CD4-positive, alpha-beta T cell treated with Interferon alpha-2 for 1 hour (primary cell): ENCODE data around the gene ADGRV1.

ENCODE experiments used
- DNase-seq, 2 donors: peaks; one replicate each; pipeline ENCODE4 v3.0.0-alpha.2; 2020 to 2022

ADGRV1 gene

DNA sequence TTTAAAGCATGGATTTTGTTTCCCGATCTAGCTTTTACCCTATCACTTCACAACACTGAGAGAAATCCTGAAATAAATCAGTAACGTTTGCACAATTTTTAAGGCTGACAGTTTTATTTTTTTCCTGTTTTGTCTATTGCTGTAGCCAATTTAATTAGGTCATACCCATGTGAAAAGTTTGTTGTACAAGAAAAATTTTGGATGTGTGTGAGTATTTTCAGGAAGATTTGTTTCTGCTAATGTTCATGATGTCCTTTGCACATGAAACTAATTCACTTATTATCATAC lies 586.7 kb downstream of the ADGRV1 start:
- no peak for DNase-seq

DNA sequence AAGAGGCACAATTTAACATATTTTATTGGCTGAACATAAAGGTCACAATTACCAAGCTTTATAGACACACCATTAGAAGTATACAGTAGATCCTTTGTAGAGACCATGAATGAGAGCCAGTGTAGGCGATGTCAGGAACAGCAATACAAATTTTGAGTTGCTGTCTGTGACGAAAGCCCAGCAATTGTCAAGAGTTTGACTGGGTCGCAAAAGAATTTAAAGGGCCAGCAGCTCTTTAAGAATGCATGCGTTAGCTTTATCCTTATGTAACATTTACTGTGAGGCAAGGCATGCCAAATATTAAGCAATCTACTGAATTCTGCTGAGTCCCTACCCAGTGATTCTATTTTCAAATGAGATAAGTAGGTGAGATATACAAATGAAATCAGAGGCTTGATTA lies 587.6 kb downstream of the ADGRV1 start:
- no peak for DNase-seq

GRCh38 chr5:91146905-91147600 lies 588.5 kb downstream of the ADGRV1 start:
- peak in 1 of 2 donors; percentile 28 for DNase-seq

- no peak for DNase-seq
Measured at GRCh38 chr5:91150234-91150633, 591.6 kb downstream of the ADGRV1 start.

- DNase-seq = no peak
Measured at GRCh38 chr5:91150636-91151035, 592.0 kb downstream of the ADGRV1 start.

GRCh38 chr5:91151947-91152346 lies 593.4 kb downstream of the ADGRV1 start:
- no peak for DNase-seq

DNA sequence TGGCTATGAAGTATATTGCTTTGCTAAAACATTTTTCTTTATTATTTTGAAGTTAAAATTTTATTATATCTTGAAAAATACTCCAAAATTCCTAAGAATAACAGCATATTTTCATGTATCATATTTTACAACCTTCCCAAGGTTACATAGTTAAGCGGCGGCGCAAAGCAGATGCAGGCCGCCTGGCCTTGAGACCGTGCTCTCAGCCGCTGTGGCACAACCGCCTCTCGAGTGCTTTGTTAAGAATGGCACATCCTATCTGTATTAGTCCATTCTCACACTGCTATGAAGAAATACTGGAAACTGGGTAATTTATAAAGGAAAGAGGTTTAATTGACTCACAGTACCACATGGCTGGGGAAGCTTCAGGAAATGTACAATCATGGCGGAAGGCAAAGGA lies 595.7 kb downstream of the ADGRV1 start:
- DNase-seq = no peak

GRCh38 chr5:91155274-91155673 lies 596.7 kb downstream of the ADGRV1 start:
- DNase-seq = no peak

GRCh38 chr5:91156242-91156641 lies 597.6 kb downstream of the ADGRV1 start:
- DNase-seq = no peak

GRCh38 chr5:91158011-91158410 lies 599.4 kb downstream of the ADGRV1 start:
- no peak for DNase-seq

DNA sequence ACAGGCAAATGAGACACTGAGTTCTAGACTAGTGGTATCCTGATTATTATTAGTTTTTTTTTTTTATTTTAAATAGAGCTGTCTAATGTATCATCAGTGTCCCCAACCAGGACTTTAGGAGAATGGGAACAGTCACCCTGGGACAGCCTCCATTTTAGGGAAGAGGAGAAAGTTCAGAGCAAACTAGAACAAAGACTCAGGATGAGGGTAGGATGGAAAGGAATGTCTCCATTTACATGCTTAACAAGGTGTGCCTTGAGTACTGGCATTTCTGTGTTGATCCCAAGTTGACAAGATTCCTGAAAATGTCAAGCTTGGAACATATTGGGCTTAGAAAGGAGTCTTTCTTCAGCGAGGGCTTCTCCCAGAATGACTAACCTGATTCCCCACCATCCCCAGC lies 601.0 kb downstream of the ADGRV1 start:
- DNase-seq = no peak

DNA sequence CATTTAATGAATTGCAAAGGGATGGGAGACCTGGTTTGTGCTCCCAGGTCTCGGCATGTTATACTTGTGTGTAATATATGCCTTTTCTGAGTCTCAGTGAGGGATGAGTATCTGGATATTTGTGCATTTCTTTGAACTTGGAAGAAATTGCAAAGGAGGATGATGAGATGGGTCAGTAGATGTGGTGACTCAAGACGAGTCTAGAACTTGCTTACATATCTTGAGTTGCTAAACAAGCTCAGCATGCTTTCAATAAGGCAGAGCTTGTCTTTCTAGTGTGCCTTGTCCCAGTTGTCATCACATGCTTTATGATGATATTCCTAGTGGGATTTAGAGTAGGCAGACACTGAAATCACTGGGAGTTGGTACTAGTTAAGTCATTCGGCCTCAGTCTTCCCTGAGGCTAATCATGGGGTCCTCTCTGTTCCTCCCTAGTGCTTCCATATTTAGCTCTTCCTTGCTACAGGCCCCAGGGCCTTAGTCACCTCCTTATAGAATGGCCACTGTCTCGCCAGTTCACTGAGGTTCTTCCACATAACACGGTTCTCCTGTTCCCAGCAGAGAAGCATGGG lies 602.2 kb downstream of the ADGRV1 start:
- DNase-seq = no peak

DNA sequence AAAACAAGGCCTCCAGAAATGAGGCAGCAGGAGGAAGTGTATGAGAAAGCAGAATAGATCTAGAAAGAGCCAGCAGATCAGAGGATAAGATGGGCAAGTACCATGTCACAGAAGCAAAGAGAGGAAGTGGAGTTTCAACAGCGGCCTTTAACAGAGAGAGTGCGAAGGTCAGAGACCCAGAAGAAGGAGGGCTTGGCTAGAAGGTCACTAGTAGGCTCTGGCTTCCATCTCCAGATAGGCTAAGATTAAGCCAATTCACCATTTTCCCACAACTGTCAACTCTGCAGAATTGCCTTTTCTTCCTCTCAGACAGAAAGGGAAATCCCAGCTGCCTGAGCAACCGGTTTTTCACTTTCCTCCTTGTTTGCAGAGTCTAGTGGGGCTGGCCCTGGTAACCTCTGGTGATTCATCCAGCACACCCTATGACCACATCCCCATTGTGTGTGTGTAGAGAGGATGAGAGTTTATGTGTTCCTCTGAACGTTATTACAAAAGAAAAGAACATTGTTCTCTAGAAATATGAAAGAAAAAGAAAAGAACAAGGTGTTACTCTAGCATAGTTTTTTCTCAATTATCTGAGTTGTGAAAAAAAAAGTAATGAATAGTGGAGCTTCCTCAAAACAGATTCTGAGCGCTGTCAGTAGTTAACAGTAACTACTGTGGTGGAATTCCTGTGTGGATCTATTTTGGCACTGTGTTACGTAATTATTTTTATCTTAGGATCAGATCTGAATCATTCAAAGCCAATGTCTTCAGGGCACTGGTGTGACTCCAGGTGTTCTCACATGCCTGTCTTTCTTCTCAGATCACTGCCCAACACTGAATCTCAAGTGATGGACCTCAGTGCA lies 604.2 kb downstream of the ADGRV1 start:
- DNase-seq = peak; percentile 52 to 74

GRCh38 chr5:91164424-91164823 lies 605.8 kb downstream of the ADGRV1 start:
- no peak for DNase-seq

- no peak for DNase-seq
Measured at GRCh38 chr5:91166059-91166807, 607.6 kb downstream of the ADGRV1 start.

DNA sequence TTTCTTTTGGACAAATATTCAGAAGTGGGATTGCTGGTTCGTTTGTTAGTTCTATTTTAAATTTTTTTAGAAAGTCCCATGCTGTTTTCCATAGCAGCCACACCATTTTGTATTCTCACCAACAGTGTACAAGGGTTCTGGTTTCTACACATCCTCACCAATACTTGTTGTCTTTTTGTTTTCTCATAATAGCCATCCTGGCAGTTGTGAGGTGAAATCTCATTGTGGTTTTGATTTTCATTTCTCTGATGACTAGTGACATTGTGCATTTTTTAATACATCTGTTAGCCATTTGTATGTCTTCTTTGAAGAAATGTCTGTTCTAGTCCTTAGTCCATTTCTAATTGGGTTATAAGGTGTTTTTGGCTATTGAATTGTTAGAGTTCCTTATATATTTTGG lies 610.3 kb downstream of the ADGRV1 start:
- no peak for DNase-seq

- DNase-seq = no peak
Measured at GRCh38 chr5:91170266-91170665, 611.7 kb downstream of the ADGRV1 start.

DNA sequence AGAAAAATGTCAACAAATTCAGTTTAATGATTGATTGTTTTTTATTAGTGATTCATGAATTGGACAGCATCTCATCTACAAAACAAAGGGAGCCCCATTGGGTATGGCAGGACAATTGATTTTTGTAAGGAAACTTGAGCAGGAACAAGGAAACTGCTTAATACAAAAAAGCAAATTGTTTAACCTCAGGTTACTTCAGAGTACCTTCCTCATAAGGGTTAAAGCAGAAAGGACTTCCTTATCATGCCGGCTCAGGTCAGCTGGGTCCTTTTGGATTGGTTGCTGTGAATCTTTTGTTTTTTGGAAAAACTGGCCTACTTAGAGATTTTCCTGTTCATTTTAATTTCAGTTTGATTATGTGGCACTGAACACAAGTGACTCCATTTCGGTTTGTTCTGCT lies 612.7 kb downstream of the ADGRV1 start:
- no peak for DNase-seq

DNA sequence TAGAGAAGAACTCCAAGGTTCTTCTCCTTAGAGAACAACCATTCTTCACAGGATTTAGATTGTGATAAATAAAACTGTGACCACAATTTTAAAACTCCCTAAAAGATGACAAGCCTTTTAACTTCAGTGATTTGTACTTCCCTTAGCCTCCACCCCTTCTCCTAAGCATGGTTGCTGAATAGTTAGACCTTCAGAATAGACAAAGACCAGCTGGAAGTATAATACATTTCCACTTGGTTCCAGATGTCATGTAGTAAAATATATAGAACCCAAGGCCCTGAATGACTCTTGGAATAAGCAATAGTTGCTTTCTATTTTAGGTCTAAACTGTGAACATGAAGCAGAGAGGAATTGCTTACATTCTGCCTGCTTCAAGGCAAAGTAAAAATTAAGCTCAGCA lies 615.8 kb downstream of the ADGRV1 start:
- no peak for DNase-seq

DNA sequence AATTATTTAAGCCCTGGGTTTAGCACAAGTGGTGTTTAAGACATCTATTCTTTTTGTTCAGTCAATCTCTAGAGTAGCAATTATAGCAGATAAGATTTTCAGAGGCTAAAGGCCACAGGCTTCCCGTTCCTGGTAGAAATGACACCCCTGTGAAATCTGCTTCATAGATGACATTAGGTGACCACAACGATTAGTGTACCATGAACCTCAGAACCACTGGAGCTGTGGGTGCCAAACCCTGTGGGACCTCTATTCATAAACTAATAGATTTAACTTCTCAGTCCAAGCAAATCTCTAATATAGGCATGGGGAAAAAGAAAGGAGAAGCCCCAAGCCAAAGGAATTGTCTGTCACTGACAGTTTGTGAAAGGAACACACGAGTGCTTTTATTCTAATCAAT lies 617.1 kb downstream of the ADGRV1 start:
- no peak for DNase-seq

GRCh38 chr5:91176288-91177016 lies 617.9 kb downstream of the ADGRV1 start:
- no peak for DNase-seq

DNA sequence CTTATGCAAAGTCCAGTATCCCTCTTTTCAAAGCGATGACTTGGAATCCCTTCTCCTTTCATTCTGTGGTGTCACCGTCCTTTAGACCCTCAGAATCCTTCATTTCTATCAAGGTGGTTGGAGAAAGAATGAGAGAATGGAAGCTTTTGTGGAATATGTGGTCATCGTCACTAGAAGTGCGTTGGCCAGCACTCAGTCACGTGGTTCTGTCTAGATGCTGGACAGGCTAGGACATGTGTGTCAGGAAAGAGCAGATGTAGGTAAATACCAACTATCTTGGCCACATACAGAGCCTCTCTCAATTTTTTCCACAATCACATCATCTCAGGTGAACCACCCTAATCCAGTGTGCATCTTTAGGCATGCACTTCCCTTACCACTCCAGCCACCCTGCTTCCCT lies 618.5 kb downstream of the ADGRV1 start:
- DNase-seq = no peak

GRCh38 chr5:91177639-91178038 lies 619.0 kb downstream of the ADGRV1 start:
- no peak for DNase-seq
